PC-9 (cell line): ENCODE measurements around the gene ERN1. TPM values are rescaled to one million over a fixed set of nuclear protein-coding genes. Genes with fewer than 3 reads are reported as not detected.

Experiments
- BruUV-seq: library from RNA; stranded (reverse); fragments of 400-500 nt; replicated peaks from 2 replicates; lab custom pipeline; 2021; lab: Mats Ljungman, UMichigan
- CTCF ChIA-PET: fragments of 300-600 bp; sonication (Branson Sonifier 250); formaldehyde crosslinking; loops from one replicate; lab custom pipeline; 2022; ENCODE audit warnings: antibody characterized with exemption; lab: Charles Lee
- POLR2A ChIA-PET: fragments of 300-600 bp; sonication (Branson Sonifier 250); formaldehyde crosslinking; loops from one replicate; lab custom pipeline; 2022; ENCODE audit warnings: antibody characterized with exemption; ENCODE audit not compliant: unreplicated experiment; lab: Charles Lee
- DNase-seq, 2 experiments: peaks; one replicate each; pipeline versions ENCODE4 v3.0.0 to v3.0.0-alpha.2; 2015 to 2022; ENCODE audit warnings: mixed read lengths in 1 of 2
- H2AFZ ChIP-seq: fragments of 200-600 bp; sonication (generic); 2 replicates; pipeline ENCODE4 v1.8.1; 2017; ENCODE audit warnings: antibody characterized with exemption
- H3F3A ChIP-seq: fragments of 200-600 bp; sonication (generic); 2 replicates; pipeline ENCODE4 v1.8.1; 2017; ENCODE audit warnings: antibody characterized with exemption, mild to moderate bottlenecking, low read depth; ENCODE audit not compliant: insufficient read depth
- H3K27ac ChIP-seq: fragments of 200-600 bp; sonication (generic); 2 replicates; pipeline ENCODE4 v1.6.1; 2016; ENCODE audit warnings: mixed run types
- H3K27me3 ChIP-seq: fragments of 200-600 bp; sonication (generic); 2 replicates; pipeline ENCODE4 v1.6.1; 2016; ENCODE audit warnings: low read depth, mixed run types; ENCODE audit not compliant: insufficient read depth
- H3K36me3 ChIP-seq: fragments of 200-600 bp; sonication (generic); 2 replicates; pipeline ENCODE4 v1.6.1; 2016; ENCODE audit warnings: low read depth, mixed run types
- H3K4me1 ChIP-seq: fragments of 200-600 bp; sonication (generic); replicated peaks from 2 replicates; pipeline ENCODE4 v1.6.1; 2016; ENCODE audit warnings: mixed run types; ENCODE audit not compliant: insufficient read depth
- H3K4me2 ChIP-seq: fragments of 200-600 bp; sonication (generic); 2 replicates; pipeline ENCODE4 v1.6.1; 2017; ENCODE audit warnings: mixed run types
- H3K4me3 ChIP-seq: fragments of 200-600 bp; sonication (generic); 2 replicates; pipeline ENCODE4 v1.6.1; 2016; ENCODE audit warnings: mixed run types
- H3K79me2 ChIP-seq: fragments of 200-600 bp; sonication (generic); 2 replicates; pipeline ENCODE4 v1.6.1; 2017; ENCODE audit warnings: low read depth, mixed run types
- H3K9me2 ChIP-seq: fragments of 200-600 bp; sonication (generic); 2 replicates; pipeline ENCODE4 v1.8.1; 2017; ENCODE audit warnings: mild to moderate bottlenecking; ENCODE audit not compliant: insufficient read depth
- H3K9me3 ChIP-seq: fragments of 200-600 bp; sonication (generic); 2 replicates; pipeline ENCODE4 v1.8.1; 2016; ENCODE audit warnings: low read depth; ENCODE audit not compliant: insufficient read depth
- H4K20me1 ChIP-seq: fragments of 200-600 bp; sonication (generic); 2 replicates; pipeline ENCODE4 v1.8.1; 2017; ENCODE audit not compliant: insufficient read depth
- EZH2 ChIP-seq: fragments of 200-600 bp; sonication (generic); IDR thresholded peaks from 2 replicates; pipeline ENCODE4 v1.8.0; 2017; ENCODE audit warnings: antibody characterized with exemption, low read depth
- intact Hi-C: fragments of 100-400 bp; cut with micrococcal nuclease; formaldehyde crosslinking; loops from one replicate; pipeline ENCODE4 v1.10.0; 2022; ENCODE audit not compliant: unreplicated experiment
- total RNA-seq: library from RNA; stranded (reverse); gene quantifications from 2 replicates; pipeline ENCODE4 v1.2.3, GENCODE V29; 2021
- TF ChIP-seq, protein P1 (sequence below): fragments of 200-600 bp; sonication (generic); conservative IDR thresholded peaks from 2 replicates; pipeline ENCODE4 v1.6.1; 2017; ENCODE audit warnings: mixed run types, antibody characterized with exemption, mild to moderate bottlenecking, moderate library complexity

Gene ERN1
- total RNA-seq, 1 experiment from 2014 or later: 9.2 TPM

DNA sequence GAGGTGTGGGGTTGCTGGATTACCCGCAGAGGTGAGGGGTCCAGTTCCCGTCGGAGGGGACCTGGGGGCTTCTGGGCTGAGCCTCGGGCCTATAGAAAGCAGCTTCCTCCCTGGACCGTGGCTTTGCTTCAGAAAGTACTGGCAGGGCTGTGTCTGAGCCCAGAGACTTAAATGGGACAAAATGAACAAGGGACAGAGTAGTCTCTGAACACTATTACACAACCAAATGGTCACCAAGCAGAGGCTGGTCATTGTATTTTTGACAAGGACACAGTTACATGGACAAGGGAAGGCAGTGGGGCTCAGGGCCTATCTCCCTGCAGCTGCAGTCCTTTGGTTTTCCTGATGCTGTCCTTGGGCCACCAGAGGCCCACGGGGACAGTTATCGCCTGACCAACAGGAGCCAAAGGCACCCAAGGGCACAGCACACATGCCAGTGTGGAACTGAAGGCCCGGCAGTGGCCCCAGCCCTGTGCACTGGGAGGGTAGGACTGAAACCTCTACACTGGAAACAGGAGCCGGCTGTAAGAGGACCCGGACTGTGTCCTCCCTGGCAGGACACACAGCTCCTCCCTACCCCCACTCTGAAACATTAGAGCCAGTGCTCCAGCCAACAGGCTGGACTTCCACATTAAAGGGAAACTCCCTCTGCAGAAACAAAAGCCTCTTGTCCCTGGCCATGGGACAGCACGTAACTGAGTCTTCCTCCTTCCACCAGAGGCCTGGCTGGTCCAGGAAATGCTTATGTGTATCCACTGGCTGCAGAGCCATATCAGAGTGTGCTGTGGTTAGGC, 26.0 kb upstream of the ERN1 start:
- Histone ChIP-seq H3K27me3 (no peaks in the 10 kb centered on the region), H3K9me3 (no peaks in the 10 kb centered on the region), H3K9me2 (0 out of 2 replicates have a peak, but pooled peaks cover under 1% of the 10 kb centered on the region), H3K79me2 (no peaks in the 10 kb centered on the region), H4K20me1 (no peaks in the 10 kb centered on the region), H3K36me3 (no peaks in the 10 kb centered on the region), H3K4me2 (no peak overlapping the region), H3F3A (peaks cover 10% of the 10 kb centered on the region), H3K4me3 (no peak overlapping the region), H2AFZ (no peak overlapping the region), H3K4me1 (peaks cover 12% of the 10 kb centered on the region), H3K27ac (no peak overlapping the region)
- ChIA-PET CTCF (no interaction called here), POLR2A (no interaction called here)
- no TSS peak for BruUV-seq
- DNase-seq: peak in 1 of 2 experiments; percentile 18
- TF ChIP-seq, protein P1, sequence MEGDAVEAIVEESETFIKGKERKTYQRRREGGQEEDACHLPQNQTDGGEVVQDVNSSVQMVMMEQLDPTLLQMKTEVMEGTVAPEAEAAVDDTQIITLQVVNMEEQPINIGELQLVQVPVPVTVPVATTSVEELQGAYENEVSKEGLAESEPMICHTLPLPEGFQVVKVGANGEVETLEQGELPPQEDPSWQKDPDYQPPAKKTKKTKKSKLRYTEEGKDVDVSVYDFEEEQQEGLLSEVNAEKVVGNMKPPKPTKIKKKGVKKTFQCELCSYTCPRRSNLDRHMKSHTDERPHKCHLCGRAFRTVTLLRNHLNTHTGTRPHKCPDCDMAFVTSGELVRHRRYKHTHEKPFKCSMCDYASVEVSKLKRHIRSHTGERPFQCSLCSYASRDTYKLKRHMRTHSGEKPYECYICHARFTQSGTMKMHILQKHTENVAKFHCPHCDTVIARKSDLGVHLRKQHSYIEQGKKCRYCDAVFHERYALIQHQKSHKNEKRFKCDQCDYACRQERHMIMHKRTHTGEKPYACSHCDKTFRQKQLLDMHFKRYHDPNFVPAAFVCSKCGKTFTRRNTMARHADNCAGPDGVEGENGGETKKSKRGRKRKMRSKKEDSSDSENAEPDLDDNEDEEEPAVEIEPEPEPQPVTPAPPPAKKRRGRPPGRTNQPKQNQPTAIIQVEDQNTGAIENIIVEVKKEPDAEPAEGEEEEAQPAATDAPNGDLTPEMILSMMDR: no peak
- no peak for TF ChIP-seq EZH2
- intact Hi-C loops: no loop called here

- Histone ChIP-seq H2AFZ (no peak overlapping the region), H3K9me3 (no peaks in the 10 kb centered on the region), H3K36me3 (no peaks in the 10 kb centered on the region), H4K20me1 (no peaks in the 10 kb centered on the region), H3F3A (peaks cover 18% of the 10 kb centered on the region), H3K79me2 (no peaks in the 10 kb centered on the region), H3K27ac (no peak overlapping the region), H3K27me3 (no peaks in the 10 kb centered on the region), H3K4me1 (peaks cover 18% of the 10 kb centered on the region), H3K4me2 (no peak overlapping the region), H3K9me2 (no peaks in the 10 kb centered on the region), H3K4me3 (no peak overlapping the region)
- intact Hi-C loops: no loop called here
- TF ChIP-seq, protein P1: no peak
- no peak for TF ChIP-seq EZH2
- POLR2A ChIA-PET: no interaction called here
- CTCF ChIA-PET: interaction anchor here (0.8 kb wide), 1 partner anchor 21 kb away, joined by 3 read pairs; no protein-coding TSS in a partner anchor
- no peak for DNase-seq
- no TSS peak for BruUV-seq
Observed at GRCh38 chr17:64155129-64155528, 25.2 kb upstream of the ERN1 start.

DNA sequence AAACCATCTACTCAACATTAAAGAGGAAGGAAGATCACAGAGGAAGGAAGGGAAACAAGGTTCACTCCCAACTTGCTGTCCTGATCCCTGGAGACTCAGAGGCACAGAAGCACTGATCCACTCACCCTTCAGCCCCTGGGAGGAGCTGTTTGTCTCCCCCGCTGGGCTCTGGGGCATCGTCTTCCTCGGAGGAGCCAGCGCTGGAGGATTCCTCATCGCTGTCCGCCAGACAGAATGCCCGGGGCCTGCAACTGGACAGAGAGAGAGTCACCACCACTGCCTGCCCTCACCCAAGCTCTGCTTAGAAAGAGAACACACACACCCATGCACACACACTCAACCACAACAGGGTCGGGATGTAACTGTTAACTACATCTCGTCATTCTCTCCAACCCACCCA, 24.8 kb upstream of the ERN1 start:
- no peak overlapping the region for H3K4me3 ChIP-seq
- H3K27ac ChIP-seq: no peak overlapping the region
- intact Hi-C loops: no loop called here
- no peaks in the 10 kb centered on the region for H3K36me3 ChIP-seq
- POLR2A ChIA-PET: no interaction called here
- no TSS peak for BruUV-seq
- H3K9me3 ChIP-seq: no peaks in the 10 kb centered on the region
- peaks cover 22% of the 10 kb centered on the region for H3F3A ChIP-seq
- H2AFZ ChIP-seq: no peak overlapping the region
- peaks cover 21% of the 10 kb centered on the region for H3K4me1 ChIP-seq
- H3K79me2 ChIP-seq: no peaks in the 10 kb centered on the region
- DNase-seq: no peak
- CTCF ChIA-PET: interaction anchor here (0.8 kb wide), 1 partner anchor 21 kb away, joined by 3 read pairs; no protein-coding TSS in a partner anchor
- no peaks in the 10 kb centered on the region for H4K20me1 ChIP-seq
- no peak for TF ChIP-seq EZH2
- TF ChIP-seq, protein P1: no peak
- H3K4me2 ChIP-seq: no peak overlapping the region
- no peaks in the 10 kb centered on the region for H3K9me2 ChIP-seq
- no peaks in the 10 kb centered on the region for H3K27me3 ChIP-seq
